Left ventricle myocardium inferior (tissue), 1 donor: Measurements from ENCODE around the gene ZMYND11. TPM values are rescaled to one million over a fixed set of nuclear protein-coding genes. Genes with fewer than 3 reads are reported as not detected.

ENCODE experiments used
- DNase-seq: peaks from one replicate; pipeline ENCODE4 v3.0.0-alpha.2; 2020
- H3K27ac ChIP-seq: fragments of 200-600 bp; replicated peaks from 2 replicates; pipeline ENCODE4 v1.8.0; 2021
- H3K27me3 ChIP-seq: fragments of 200-600 bp; 2 replicates; pipeline ENCODE4 v1.8.0; 2021; ENCODE audit warnings: low read depth
- H3K36me3 ChIP-seq: fragments of 200-600 bp; 2 replicates; pipeline ENCODE4 v1.8.0; 2021
- H3K4me1 ChIP-seq: fragments of 200-600 bp; 2 replicates; pipeline ENCODE4 v1.8.0; 2021
- H3K4me3 ChIP-seq: fragments of 200-600 bp; 2 replicates; pipeline ENCODE4 v1.8.0; 2021; ENCODE audit warnings: mild to moderate bottlenecking, moderate library complexity
- H3K9me3 ChIP-seq: fragments of 200-600 bp; replicated peaks from 2 replicates; pipeline ENCODE4 v1.8.0; 2021
- intact Hi-C: fragments of 100-400 bp; cut with micrococcal nuclease; formaldehyde crosslinking; loops from one replicate; pipeline ENCODE4 v1.11.0; 2022
- total RNA-seq: library from RNA; stranded (reverse); fragmentation: NEBNext Ultra II Directional; extraction: Animal tissue kit (Norgen Biotek cat#: 25700); gene quantifications from one replicate; pipeline ENCODE4 v1.2.1, GENCODE V29; 2021
- TF ChIP-seq, protein P1 (sequence below): fragments of 200-600 bp; IDR thresholded peaks from 2 replicates; pipeline ENCODE4 v1.8.0; 2021; ENCODE audit warnings: antibody characterized with exemption, mild to moderate bottlenecking, borderline replicate concordance
- donor health status: DM: no; HTN: yes; CAD: no; lungs with severe emphysema.

ZMYND11 gene
- total RNA-seq, 1 donor from 2014 or later: 79.6 TPM

DNA sequence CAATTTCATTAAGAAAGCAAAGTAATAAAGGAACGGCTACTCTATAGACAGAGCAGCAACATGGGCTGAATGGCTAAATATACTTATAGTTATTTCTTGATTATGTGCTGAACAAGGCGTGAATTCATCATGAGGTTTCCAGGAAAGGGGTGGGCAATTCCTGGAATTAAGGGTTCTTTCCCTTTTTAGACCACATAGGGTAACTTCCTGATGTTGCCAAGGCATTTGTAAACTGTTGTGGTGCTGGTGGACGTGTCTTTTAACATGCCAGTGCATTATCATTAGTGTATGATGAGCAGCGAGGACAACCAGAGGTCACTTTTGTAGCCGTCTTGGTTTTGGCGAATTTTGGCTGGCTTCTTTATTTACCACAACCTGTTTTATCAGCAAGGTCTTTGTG, 28.5 kb upstream of the ZMYND11 start:
- Histone ChIP-seq H3K4me1 (no peaks in the 10 kb centered on the region), H3K27me3 (peaks cover 7% of the 10 kb centered on the region), H3K9me3 (no peaks in the 10 kb centered on the region), H3K4me3 (no peak overlapping the region), H3K27ac (no peak overlapping the region), H3K36me3 (no peaks in the 10 kb centered on the region)
- intact Hi-C loops: no loop called here
- DNase-seq: no peak
- TF ChIP-seq, protein P1, sequence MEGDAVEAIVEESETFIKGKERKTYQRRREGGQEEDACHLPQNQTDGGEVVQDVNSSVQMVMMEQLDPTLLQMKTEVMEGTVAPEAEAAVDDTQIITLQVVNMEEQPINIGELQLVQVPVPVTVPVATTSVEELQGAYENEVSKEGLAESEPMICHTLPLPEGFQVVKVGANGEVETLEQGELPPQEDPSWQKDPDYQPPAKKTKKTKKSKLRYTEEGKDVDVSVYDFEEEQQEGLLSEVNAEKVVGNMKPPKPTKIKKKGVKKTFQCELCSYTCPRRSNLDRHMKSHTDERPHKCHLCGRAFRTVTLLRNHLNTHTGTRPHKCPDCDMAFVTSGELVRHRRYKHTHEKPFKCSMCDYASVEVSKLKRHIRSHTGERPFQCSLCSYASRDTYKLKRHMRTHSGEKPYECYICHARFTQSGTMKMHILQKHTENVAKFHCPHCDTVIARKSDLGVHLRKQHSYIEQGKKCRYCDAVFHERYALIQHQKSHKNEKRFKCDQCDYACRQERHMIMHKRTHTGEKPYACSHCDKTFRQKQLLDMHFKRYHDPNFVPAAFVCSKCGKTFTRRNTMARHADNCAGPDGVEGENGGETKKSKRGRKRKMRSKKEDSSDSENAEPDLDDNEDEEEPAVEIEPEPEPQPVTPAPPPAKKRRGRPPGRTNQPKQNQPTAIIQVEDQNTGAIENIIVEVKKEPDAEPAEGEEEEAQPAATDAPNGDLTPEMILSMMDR: no peak

DNA sequence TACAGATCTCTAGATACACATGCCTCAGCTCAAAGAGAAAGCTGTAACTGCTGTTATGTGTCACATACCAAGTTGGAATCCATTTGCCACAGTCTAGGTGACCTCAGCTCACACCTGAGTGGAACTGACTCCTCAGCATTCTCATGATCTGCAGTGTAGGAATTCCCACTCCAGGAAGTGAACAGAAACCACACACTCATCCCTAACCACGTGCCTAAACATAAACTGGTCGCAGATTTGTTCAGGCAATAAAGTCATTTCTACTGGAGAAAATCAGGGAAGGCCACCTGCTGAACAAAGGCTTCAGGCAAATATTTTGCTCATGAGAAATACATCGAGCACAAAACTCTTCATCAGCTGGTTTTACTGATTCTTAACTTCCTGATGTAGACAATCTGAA, 23.0 kb upstream of the ZMYND11 start:
- Histone ChIP-seq H3K4me3 (no peak overlapping the region), H3K27ac (no peak overlapping the region), H3K9me3 (no peaks in the 10 kb centered on the region), H3K36me3 (no peaks in the 10 kb centered on the region), H3K27me3 (no peaks in the 10 kb centered on the region), H3K4me1 (no peaks in the 10 kb centered on the region)
- intact Hi-C loops: no loop called here
- DNase-seq: no peak
- TF ChIP-seq, protein P1: no peak

DNA sequence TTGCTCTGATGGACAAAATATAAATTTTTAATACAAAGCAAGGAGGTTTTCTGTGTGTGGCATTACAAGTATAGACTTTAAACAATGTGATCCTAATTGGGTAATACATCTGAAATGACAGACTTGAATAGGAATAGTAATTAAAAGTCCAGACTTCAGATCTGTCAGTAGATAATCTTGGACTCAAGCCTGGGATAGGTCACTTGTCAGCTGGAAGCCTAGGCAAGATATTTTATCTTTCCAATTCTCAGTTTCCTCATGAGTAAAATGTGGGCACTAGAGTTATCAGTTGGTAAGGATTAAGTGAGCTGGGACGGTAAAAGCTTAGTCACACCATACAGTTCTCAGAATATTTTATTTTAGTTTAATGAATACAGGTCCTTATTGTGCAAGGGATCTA, 10.4 kb upstream of the ZMYND11 start:
- no peaks in the 10 kb centered on the region for H3K27me3 ChIP-seq
- peaks cover 9% of the 10 kb centered on the region for H3K4me1 ChIP-seq
- no peaks in the 10 kb centered on the region for H3K36me3 ChIP-seq
- no peak overlapping the region for H3K27ac ChIP-seq
- intact Hi-C loops: no loop called here
- TF ChIP-seq, protein P1: no peak
- no peaks in the 10 kb centered on the region for H3K9me3 ChIP-seq
- no peak overlapping the region for H3K4me3 ChIP-seq
- DNase-seq: no peak

DNA sequence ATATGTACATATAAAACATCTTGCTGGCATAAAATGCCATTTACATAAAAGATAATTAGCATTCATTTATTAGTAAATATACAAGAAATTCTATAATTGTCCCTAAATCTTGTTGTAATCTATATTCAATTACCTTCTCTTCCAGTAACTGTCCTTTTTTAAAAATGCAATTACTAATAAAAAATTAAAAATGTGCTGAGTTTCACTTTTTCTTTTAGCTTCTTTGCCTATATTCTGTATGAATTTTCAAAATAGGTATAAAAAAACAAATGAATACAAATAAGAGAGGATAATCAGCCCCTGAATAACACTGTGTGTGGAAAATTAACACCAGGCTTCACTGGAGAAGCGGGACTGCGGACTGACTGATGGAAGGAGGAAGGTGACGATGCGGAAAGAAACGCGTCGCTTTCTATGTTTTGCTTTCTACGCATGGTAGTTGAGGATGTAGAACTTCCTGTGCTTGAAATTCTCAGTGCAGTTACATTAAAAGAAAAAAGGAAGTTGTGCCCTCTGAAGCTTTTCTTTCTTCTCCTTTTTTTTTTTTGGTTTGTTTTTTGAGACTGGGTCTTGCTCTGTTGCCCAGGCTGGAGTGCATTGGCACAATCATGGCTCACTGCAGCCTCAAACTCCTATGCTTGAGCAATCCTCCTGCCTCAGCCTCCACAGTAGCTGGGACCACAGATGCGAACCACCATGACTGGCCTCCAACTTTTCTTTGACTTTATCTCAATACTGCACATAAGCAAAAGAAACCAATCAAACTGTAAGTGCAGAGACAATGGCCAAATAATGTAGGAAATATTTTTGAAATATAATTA, 7.4 kb upstream of the ZMYND11 start:
- intact Hi-C loops: no loop called here
- H3K4me3 ChIP-seq: peak overlapping the region; percentile 37
- H3K4me1 ChIP-seq: peaks cover 16% of the 10 kb centered on the region
- TF ChIP-seq, protein P1: no peak
- H3K27ac ChIP-seq: no peak overlapping the region
- no peaks in the 10 kb centered on the region for H3K27me3 ChIP-seq
- H3K36me3 ChIP-seq: no peaks in the 10 kb centered on the region
- no peaks in the 10 kb centered on the region for H3K9me3 ChIP-seq
- no peak for DNase-seq

DNA sequence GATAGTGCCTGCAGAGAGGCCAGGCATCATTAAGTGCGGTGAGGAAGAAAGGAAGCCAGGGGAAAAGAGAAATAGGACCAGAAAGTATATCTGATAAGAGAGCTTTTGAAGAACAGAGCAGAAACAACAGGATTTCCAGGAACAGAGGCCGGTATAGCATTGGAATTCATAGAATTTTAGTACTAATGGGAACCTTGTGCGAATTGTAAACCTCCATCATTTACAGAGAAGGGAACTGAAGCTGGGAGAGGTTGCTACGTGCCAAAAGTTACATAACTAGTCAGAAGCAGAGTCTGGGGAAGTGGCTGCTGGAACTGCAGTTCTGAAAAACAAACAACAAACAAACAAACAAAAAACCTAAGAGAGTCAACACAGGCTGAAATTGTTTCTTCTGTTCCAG, 5.4 kb upstream of the ZMYND11 start:
- Histone ChIP-seq H3K4me1 (peaks cover 34% of the 10 kb centered on the region), H3K27ac (no peak overlapping the region), H3K9me3 (no peaks in the 10 kb centered on the region), H3K36me3 (no peaks in the 10 kb centered on the region), H3K27me3 (no peaks in the 10 kb centered on the region), H3K4me3 (no peak overlapping the region)
- TF ChIP-seq, protein P1: no peak
- intact Hi-C loops: no loop called here
- DNase-seq: no peak
